DND-41 (cell line): ENCODE data around the gene FAM180A.

ENCODE experiments used
- EZH2 ChIP-seq: IDR thresholded peaks from 3 replicates; pipeline ENCODE4 v1.6.1; 2012; ENCODE audit warnings: borderline replicate concordance, low read depth, mild to moderate bottlenecking, moderate library complexity, low read length, inconsistent platforms; ENCODE audit not compliant: severe bottlenecking
- TF ChIP-seq, protein P1 (sequence below): IDR thresholded peaks from 2 replicates; pipeline ENCODE4 v1.5.1; 2012; ENCODE audit warnings: borderline replicate concordance, low read length, moderate library complexity, mild to moderate bottlenecking; ENCODE audit not compliant: poor library complexity, severe bottlenecking; ENCODE audit errors: extremely low read depth

GRCh38 chr7:135774284-135774683, 25.7 kb upstream of the FAM180A start:
- TF ChIP-seq, protein P1, sequence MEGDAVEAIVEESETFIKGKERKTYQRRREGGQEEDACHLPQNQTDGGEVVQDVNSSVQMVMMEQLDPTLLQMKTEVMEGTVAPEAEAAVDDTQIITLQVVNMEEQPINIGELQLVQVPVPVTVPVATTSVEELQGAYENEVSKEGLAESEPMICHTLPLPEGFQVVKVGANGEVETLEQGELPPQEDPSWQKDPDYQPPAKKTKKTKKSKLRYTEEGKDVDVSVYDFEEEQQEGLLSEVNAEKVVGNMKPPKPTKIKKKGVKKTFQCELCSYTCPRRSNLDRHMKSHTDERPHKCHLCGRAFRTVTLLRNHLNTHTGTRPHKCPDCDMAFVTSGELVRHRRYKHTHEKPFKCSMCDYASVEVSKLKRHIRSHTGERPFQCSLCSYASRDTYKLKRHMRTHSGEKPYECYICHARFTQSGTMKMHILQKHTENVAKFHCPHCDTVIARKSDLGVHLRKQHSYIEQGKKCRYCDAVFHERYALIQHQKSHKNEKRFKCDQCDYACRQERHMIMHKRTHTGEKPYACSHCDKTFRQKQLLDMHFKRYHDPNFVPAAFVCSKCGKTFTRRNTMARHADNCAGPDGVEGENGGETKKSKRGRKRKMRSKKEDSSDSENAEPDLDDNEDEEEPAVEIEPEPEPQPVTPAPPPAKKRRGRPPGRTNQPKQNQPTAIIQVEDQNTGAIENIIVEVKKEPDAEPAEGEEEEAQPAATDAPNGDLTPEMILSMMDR = no peak
- TF ChIP-seq EZH2 = no peak
